GM12891 (cell line): ENCODE results near the gene PAQR3.

ENCODE experiments used
- POLR2AphosphoS5 ChIP-seq: IDR thresholded peaks from 2 replicates; pipeline ENCODE4 v1.6.1; 2011; ENCODE audit warnings: low read depth, low read length, control low read depth
- SPI1 ChIP-seq: IDR thresholded peaks from 2 replicates; pipeline ENCODE4 v1.6.1; 2011; ENCODE audit warnings: low read depth, low read length, control low read depth
- TAF1 ChIP-seq: IDR thresholded peaks from 2 replicates; pipeline ENCODE4 v1.6.1; 2011; ENCODE audit warnings: low read depth, low read length, control low read depth

GRCh38 chr4:78960926-78961325 lies 21.7 kb upstream of the PAQR3 start:
- TF ChIP-seq SPI1 (no peak), TAF1 (no peak), POLR2AphosphoS5 (no peak)
